Mononuclear cell (primary cell): ENCODE data around the gene GPC5. TPM values are rescaled to one million over a fixed set of nuclear protein-coding genes. Genes with fewer than 3 reads are reported as not detected.

Experiments
- H3K27me3 ChIP-seq: 2 replicates; pipeline ENCODE4 v1.6.0; 2011; ENCODE audit warnings: low read length, control low read depth; ENCODE audit not compliant: insufficient read depth
- H3K4me1 ChIP-seq: 2 replicates; pipeline ENCODE4 v1.5.1; 2011; ENCODE audit warnings: mild to moderate bottlenecking, low read length, control low read depth; ENCODE audit not compliant: insufficient read depth
- H3K4me3 ChIP-seq: 2 replicates; pipeline ENCODE4 v1.5.1; 2011; ENCODE audit warnings: mild to moderate bottlenecking, low read length, moderate library complexity
- H3K9me3 ChIP-seq: 2 replicates; pipeline ENCODE4 v1.5.1; 2011; ENCODE audit warnings: low read depth, mild to moderate bottlenecking, control low read depth, low read length
- total RNA-seq: library from RNA; depleted of rRNA; stranded (reverse); fragments of >200 nt; gene quantifications from one replicate; pipeline ENCODE4 v1.2.3, GENCODE V29; 2012

The GPC5 gene
- total RNA-seq, 1 donor: 0.21 TPM

GRCh38 chr13:91724591-91724990 is 326.2 kb downstream of the GPC5 start:
- H3K27me3 ChIP-seq: no peaks in the 10 kb centered on the region
- H3K9me3 ChIP-seq: no peaks in the 10 kb centered on the region
- H3K4me3 ChIP-seq: no peak overlapping the region
- H3K4me1 ChIP-seq: no peaks in the 10 kb centered on the region

- H3K27me3 ChIP-seq: no peaks in the 10 kb centered on the region
- H3K4me1 ChIP-seq: no peaks in the 10 kb centered on the region
- H3K4me3 ChIP-seq: no peak overlapping the region
- no peaks in the 10 kb centered on the region for H3K9me3 ChIP-seq
These were observed 327.2 kb downstream of the GPC5 start for GRCh38 chr13:91725646-91726045.

GRCh38 chr13:91726671-91727070 is 328.2 kb downstream of the GPC5 start:
- H3K27me3 ChIP-seq: no peaks in the 10 kb centered on the region
- H3K4me3 ChIP-seq: no peak overlapping the region
- H3K4me1 ChIP-seq: no peaks in the 10 kb centered on the region
- no peaks in the 10 kb centered on the region for H3K9me3 ChIP-seq

GRCh38 chr13:91729859-91730258 is 331.4 kb downstream of the GPC5 start:
- H3K4me1 ChIP-seq: no peaks in the 10 kb centered on the region
- no peaks in the 10 kb centered on the region for H3K9me3 ChIP-seq
- H3K4me3 ChIP-seq: no peak overlapping the region
- no peaks in the 10 kb centered on the region for H3K27me3 ChIP-seq

GRCh38 chr13:91739751-91740150 is 341.3 kb downstream of the GPC5 start:
- Histone ChIP-seq H3K4me3 (no peak overlapping the region), H3K4me1 (no peaks in the 10 kb centered on the region), H3K27me3 (no peaks in the 10 kb centered on the region), H3K9me3 (no peaks in the 10 kb centered on the region)

- no peak overlapping the region for H3K4me3 ChIP-seq
- H3K4me1 ChIP-seq: no peaks in the 10 kb centered on the region
- no peaks in the 10 kb centered on the region for H3K9me3 ChIP-seq
- H3K27me3 ChIP-seq: no peaks in the 10 kb centered on the region
These were observed 342.3 kb downstream of the GPC5 start for GRCh38 chr13:91740756-91741155.

GRCh38 chr13:91741925-91742324 is 343.5 kb downstream of the GPC5 start:
- Histone ChIP-seq H3K9me3 (no peaks in the 10 kb centered on the region), H3K4me3 (no peak overlapping the region), H3K27me3 (no peaks in the 10 kb centered on the region), H3K4me1 (no peaks in the 10 kb centered on the region)

GRCh38 chr13:91744284-91744683 is 345.9 kb downstream of the GPC5 start:
- Histone ChIP-seq H3K4me3 (no peak overlapping the region), H3K27me3 (no peaks in the 10 kb centered on the region), H3K9me3 (no peaks in the 10 kb centered on the region), H3K4me1 (no peaks in the 10 kb centered on the region)

- H3K4me1 ChIP-seq: no peaks in the 10 kb centered on the region
- no peaks in the 10 kb centered on the region for H3K27me3 ChIP-seq
- no peak overlapping the region for H3K4me3 ChIP-seq
- H3K9me3 ChIP-seq: no peaks in the 10 kb centered on the region
These were observed 347.5 kb downstream of the GPC5 start for GRCh38 chr13:91745967-91746366.

GRCh38 chr13:91747186-91747585 is 348.8 kb downstream of the GPC5 start:
- H3K4me3 ChIP-seq: no peak overlapping the region
- H3K27me3 ChIP-seq: no peaks in the 10 kb centered on the region
- H3K9me3 ChIP-seq: no peaks in the 10 kb centered on the region
- H3K4me1 ChIP-seq: no peaks in the 10 kb centered on the region

- Histone ChIP-seq H3K27me3 (no peaks in the 10 kb centered on the region), H3K4me3 (no peak overlapping the region), H3K9me3 (no peaks in the 10 kb centered on the region), H3K4me1 (no peaks in the 10 kb centered on the region)
These were observed 350.1 kb downstream of the GPC5 start for GRCh38 chr13:91748416-91749089.

GRCh38 chr13:91758724-91759123 is 360.3 kb downstream of the GPC5 start:
- Histone ChIP-seq H3K9me3 (no peaks in the 10 kb centered on the region), H3K4me3 (no peak overlapping the region), H3K27me3 (no peaks in the 10 kb centered on the region), H3K4me1 (no peaks in the 10 kb centered on the region)

- Histone ChIP-seq H3K27me3 (no peaks in the 10 kb centered on the region), H3K4me1 (no peaks in the 10 kb centered on the region), H3K4me3 (no peak overlapping the region), H3K9me3 (no peaks in the 10 kb centered on the region)
These were observed 364.5 kb downstream of the GPC5 start for GRCh38 chr13:91762957-91763356.

- Histone ChIP-seq H3K4me1 (no peaks in the 10 kb centered on the region), H3K27me3 (no peaks in the 10 kb centered on the region), H3K9me3 (no peaks in the 10 kb centered on the region), H3K4me3 (no peak overlapping the region)
These were observed 366.1 kb downstream of the GPC5 start for GRCh38 chr13:91764527-91764926.

GRCh38 chr13:91767651-91768050 is 369.2 kb downstream of the GPC5 start:
- no peak overlapping the region for H3K4me3 ChIP-seq
- no peaks in the 10 kb centered on the region for H3K4me1 ChIP-seq
- H3K27me3 ChIP-seq: no peaks in the 10 kb centered on the region
- no peaks in the 10 kb centered on the region for H3K9me3 ChIP-seq

GRCh38 chr13:91768746-91769145 is 370.3 kb downstream of the GPC5 start:
- H3K4me3 ChIP-seq: no peak overlapping the region
- H3K27me3 ChIP-seq: no peaks in the 10 kb centered on the region
- no peaks in the 10 kb centered on the region for H3K4me1 ChIP-seq
- no peaks in the 10 kb centered on the region for H3K9me3 ChIP-seq
